Hepatocyte (in vitro differentiated cells): ENCODE measurements around the gene THY1. TPM values are rescaled to one million over a fixed set of nuclear protein-coding genes. Genes with fewer than 3 reads are reported as not detected.

Experiments
- DNase-seq: peaks from one replicate; pipeline ENCODE4 v3.0.0-alpha.2; 2016; ENCODE audit warnings: low spot score
- H2AFZ ChIP-seq: fragments of 200-600 bp; sonication (generic); 2 replicates; pipeline ENCODE4 v1.6.0; 2016; ENCODE audit warnings: antibody characterized with exemption, mild to moderate bottlenecking
- H3K27ac ChIP-seq: fragments of 200-600 bp; sonication (generic); 2 replicates; pipeline ENCODE4 v1.5.1; 2016; ENCODE audit warnings: mild to moderate bottlenecking
- H3K27me3 ChIP-seq: fragments of 200-600 bp; sonication (generic); 2 replicates; pipeline ENCODE4 v1.6.1; 2016
- H3K36me3 ChIP-seq: fragments of 200-600 bp; sonication (generic); replicated peaks from 2 replicates; pipeline ENCODE4 v1.5.1; 2016; ENCODE audit warnings: low read depth; ENCODE audit not compliant: insufficient read depth
- H3K4me1 ChIP-seq: fragments of 200-600 bp; sonication (generic); 2 replicates; pipeline ENCODE4 v1.5.1; 2016; ENCODE audit warnings: mild to moderate bottlenecking, moderate library complexity; ENCODE audit not compliant: insufficient read depth
- H3K4me2 ChIP-seq: fragments of 200-600 bp; sonication (generic); 2 replicates; pipeline ENCODE4 v1.6.0; 2016
- H3K4me3 ChIP-seq: fragments of 200-600 bp; sonication (generic); 2 replicates; pipeline ENCODE4 v1.5.1; 2016; ENCODE audit warnings: mild to moderate bottlenecking
- H3K79me2 ChIP-seq: fragments of 200-600 bp; sonication (generic); 2 replicates; pipeline ENCODE4 v1.6.0; 2017; ENCODE audit warnings: mild to moderate bottlenecking
- H3K9me2 ChIP-seq: fragments of 200-600 bp; sonication (generic); replicated peaks from 2 replicates; pipeline ENCODE4 v1.6.0; 2017; ENCODE audit warnings: mild to moderate bottlenecking; ENCODE audit not compliant: insufficient read depth
- H3K9me3 ChIP-seq: fragments of 200-600 bp; sonication (generic); 2 replicates; pipeline ENCODE4 v1.5.1; 2016; ENCODE audit warnings: low read depth, mild to moderate bottlenecking
- H4K20me1 ChIP-seq: fragments of 200-600 bp; sonication (generic); 2 replicates; pipeline ENCODE4 v1.6.0; 2016; ENCODE audit warnings: mild to moderate bottlenecking; ENCODE audit not compliant: insufficient read depth, poor library complexity, severe bottlenecking
- EZH2 ChIP-seq: fragments of 200-600 bp; sonication (generic); IDR thresholded peaks from 2 replicates; pipeline ENCODE4 v1.6.1; 2016; ENCODE audit warnings: antibody characterized with exemption, mild to moderate bottlenecking, borderline replicate concordance
- EZH2phosphoT487 ChIP-seq: fragments of 200-600 bp; sonication (generic); IDR thresholded peaks from one replicate; pipeline ENCODE4 v1.6.1; 2018; ENCODE audit warnings: antibody characterized with exemption, mild to moderate bottlenecking, low read depth, moderate library complexity; ENCODE audit not compliant: unreplicated experiment, severe bottlenecking
- WGBS: methylation state at CpG from one replicate; pipeline ENCODE4 v1.1.6; 2016; ENCODE audit warnings: low lambda C conversion rate; ENCODE audit errors: missing lambda C conversion rate; 5-methylcytosine and 5-hydroxymethylcytosine counted together
- polyA plus RNA-seq: library from polyadenylated mRNA; unstranded; fragments of >200 nt; fragmentation: Nextera tagmentation; extraction: Ambion mirVana; gene quantifications from 2 replicates; pipeline ENCODE4 v1.2.1, GENCODE V29; 2016
- total RNA-seq: library from RNA; depleted of rRNA; stranded (reverse); fragments of >200 nt; gene quantifications from 2 replicates; pipeline ENCODE4 v1.2.3, GENCODE V29; 2014
- TF ChIP-seq, protein P1 (sequence below): fragments of 200-600 bp; sonication (generic); IDR thresholded peaks from 2 replicates; pipeline ENCODE4 v1.5.1; 2016; ENCODE audit warnings: antibody characterized with exemption, mild to moderate bottlenecking; ENCODE audit not compliant: poor library complexity

Gene THY1
- total and polyA plus RNA-seq, 2 experiments from 2014 or later, result 52.1 to 156 TPM

DNA sequence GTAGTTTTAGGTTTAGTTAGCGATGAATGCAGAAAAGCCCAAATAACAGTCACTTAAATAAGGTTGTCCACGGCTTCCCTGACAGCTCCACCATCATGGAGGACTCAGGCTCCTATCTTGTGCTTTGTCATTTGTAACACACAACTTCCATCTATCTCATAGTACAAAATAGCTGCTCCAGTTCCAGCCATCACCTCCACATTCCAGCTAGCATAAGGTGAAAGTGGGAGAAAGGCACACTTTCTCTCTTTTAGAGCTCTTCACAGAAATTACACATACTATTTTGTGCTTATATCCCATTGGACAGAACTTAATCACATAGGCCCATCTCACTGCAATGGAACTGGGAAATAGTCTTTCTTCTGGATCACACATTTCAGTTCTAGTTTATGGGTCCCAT, 8.7 kb downstream of the THY1 start:
- no peaks in the 10 kb centered on the region for H4K20me1 ChIP-seq
- DNase-seq, result no peak
- no peaks in the 10 kb centered on the region for H3K27me3 ChIP-seq
- no peak overlapping the region for H2AFZ ChIP-seq
- H3K27ac ChIP-seq, result no peak overlapping the region
- H3K4me3 ChIP-seq, result no peak overlapping the region
- 84% methylated on average over 2 of the region's 2 CpGs for WGBS
- H3K79me2 ChIP-seq, result no peaks in the 10 kb centered on the region
- H3K4me1 ChIP-seq, result no peaks in the 10 kb centered on the region
- H3K9me2 ChIP-seq, result no peaks in the 10 kb centered on the region
- H3K36me3 ChIP-seq, result no peaks in the 10 kb centered on the region
- no peaks in the 10 kb centered on the region for H3K9me3 ChIP-seq
- H3K4me2 ChIP-seq, result no peak overlapping the region
- TF ChIP-seq EZH2phosphoT487, result no peak
- TF ChIP-seq, protein P1, sequence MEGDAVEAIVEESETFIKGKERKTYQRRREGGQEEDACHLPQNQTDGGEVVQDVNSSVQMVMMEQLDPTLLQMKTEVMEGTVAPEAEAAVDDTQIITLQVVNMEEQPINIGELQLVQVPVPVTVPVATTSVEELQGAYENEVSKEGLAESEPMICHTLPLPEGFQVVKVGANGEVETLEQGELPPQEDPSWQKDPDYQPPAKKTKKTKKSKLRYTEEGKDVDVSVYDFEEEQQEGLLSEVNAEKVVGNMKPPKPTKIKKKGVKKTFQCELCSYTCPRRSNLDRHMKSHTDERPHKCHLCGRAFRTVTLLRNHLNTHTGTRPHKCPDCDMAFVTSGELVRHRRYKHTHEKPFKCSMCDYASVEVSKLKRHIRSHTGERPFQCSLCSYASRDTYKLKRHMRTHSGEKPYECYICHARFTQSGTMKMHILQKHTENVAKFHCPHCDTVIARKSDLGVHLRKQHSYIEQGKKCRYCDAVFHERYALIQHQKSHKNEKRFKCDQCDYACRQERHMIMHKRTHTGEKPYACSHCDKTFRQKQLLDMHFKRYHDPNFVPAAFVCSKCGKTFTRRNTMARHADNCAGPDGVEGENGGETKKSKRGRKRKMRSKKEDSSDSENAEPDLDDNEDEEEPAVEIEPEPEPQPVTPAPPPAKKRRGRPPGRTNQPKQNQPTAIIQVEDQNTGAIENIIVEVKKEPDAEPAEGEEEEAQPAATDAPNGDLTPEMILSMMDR, result no peak
- no peak for TF ChIP-seq EZH2

DNA sequence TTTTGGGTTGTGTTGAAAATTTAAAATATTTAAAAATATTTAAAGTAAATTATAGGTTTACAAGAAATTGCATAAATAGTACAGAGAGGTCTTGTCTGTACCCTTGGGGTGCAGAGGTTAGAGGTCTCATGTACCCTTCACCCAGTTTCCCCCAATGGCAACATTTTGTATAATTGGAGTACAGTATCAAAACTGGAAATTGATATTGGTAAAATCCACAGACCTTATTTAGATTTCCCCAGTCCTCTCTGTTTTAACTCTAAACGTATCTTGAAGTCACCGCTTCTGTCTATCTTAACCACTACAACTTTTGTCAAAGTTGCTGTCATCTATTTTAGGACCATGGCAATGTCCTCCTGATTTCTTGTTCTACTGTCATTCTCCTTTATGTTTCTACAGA, 10.9 kb downstream of the THY1 start:
- Histone ChIP-seq H3K36me3 (no peaks in the 10 kb centered on the region), H3K4me3 (no peak overlapping the region), H3K79me2 (no peaks in the 10 kb centered on the region), H4K20me1 (no peaks in the 10 kb centered on the region), H3K4me1 (no peaks in the 10 kb centered on the region), H3K9me2 (no peaks in the 10 kb centered on the region), H3K27ac (no peak overlapping the region), H3K9me3 (no peaks in the 10 kb centered on the region), H2AFZ (no peak overlapping the region), H3K4me2 (no peak overlapping the region), H3K27me3 (no peaks in the 10 kb centered on the region)
- TF ChIP-seq, protein P1, result no peak
- TF ChIP-seq EZH2phosphoT487 (no peak), EZH2 (no peak)
- no peak for DNase-seq
- WGBS, result 98% methylated on average over 2 of the region's 2 CpGs

DNA sequence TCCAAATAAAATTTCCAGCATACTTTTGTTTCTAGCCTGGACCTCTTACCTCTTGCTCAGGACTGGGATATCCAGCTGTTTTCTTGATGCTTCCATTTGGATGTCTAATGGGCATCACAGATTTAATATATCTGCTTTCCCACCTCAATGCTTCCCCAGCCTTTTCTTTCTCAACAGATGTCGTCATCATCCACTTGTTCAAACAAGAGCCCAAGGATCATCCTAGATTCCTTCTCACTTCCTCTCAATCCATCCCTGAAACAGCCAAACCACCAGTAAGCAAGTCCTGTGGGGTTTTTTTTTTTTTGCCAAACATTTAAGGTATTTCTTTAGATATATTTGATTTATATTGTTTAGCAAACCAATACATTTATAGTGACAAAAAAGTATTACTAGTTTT, 12.5 kb downstream of the THY1 start:
- TF ChIP-seq, protein P1, result no peak
- no peak for TF ChIP-seq EZH2phosphoT487
- no peak for TF ChIP-seq EZH2
- H3K4me2 ChIP-seq, result no peak overlapping the region
- H3K27ac ChIP-seq, result no peak overlapping the region
- H3K27me3 ChIP-seq, result no peaks in the 10 kb centered on the region
- H3K4me1 ChIP-seq, result no peaks in the 10 kb centered on the region
- H2AFZ ChIP-seq, result no peak overlapping the region
- no peaks in the 10 kb centered on the region for H3K9me2 ChIP-seq
- H4K20me1 ChIP-seq, result no peaks in the 10 kb centered on the region
- H3K79me2 ChIP-seq, result no peaks in the 10 kb centered on the region
- H3K36me3 ChIP-seq, result no peaks in the 10 kb centered on the region
- WGBS, result 81% methylated on average over 1 of the region's 1 CpG
- H3K4me3 ChIP-seq, result no peak overlapping the region
- no peaks in the 10 kb centered on the region for H3K9me3 ChIP-seq
- no peak for DNase-seq

DNA sequence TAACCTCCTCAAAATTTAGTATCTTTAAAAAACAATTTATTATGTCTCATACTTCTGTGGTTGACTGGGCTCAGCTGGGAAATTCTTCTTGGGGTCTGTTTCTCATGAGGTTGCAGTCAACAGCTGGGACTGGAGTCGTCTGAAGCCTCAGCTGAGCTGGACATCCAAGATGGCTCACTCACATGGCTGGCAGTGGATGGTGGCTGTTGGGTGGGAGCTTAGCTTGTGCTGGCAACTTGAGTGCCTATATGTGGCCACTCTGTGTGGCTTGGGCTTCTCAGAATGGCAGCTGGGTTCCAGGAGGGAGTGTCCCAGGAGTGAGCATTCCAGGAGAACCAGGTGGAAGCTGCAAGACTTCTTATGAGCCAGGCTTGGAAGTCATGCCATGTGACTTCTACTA, 13.2 kb downstream of the THY1 start:
- H3K9me3 ChIP-seq, result no peaks in the 10 kb centered on the region
- H3K27me3 ChIP-seq, result no peaks in the 10 kb centered on the region
- no peaks in the 10 kb centered on the region for H4K20me1 ChIP-seq
- H2AFZ ChIP-seq, result no peak overlapping the region
- H3K79me2 ChIP-seq, result no peaks in the 10 kb centered on the region
- no peaks in the 10 kb centered on the region for H3K36me3 ChIP-seq
- TF ChIP-seq EZH2phosphoT487 (no peak), EZH2 (no peak)
- TF ChIP-seq, protein P1, result no peak
- no peak overlapping the region for H3K4me3 ChIP-seq
- H3K27ac ChIP-seq, result no peak overlapping the region
- H3K4me1 ChIP-seq, result peaks cover under 1% of the 10 kb centered on the region
- H3K4me2 ChIP-seq, result no peak overlapping the region
- DNase-seq, result no peak
- 83% methylated on average over 1 of the region's 1 CpG for WGBS
- H3K9me2 ChIP-seq, result no peaks in the 10 kb centered on the region
